ENCODE results near the gene ZNF630. TPM values are rescaled to one million over a fixed set of nuclear protein-coding genes. Genes with fewer than 3 reads are reported as not detected.
"Not testable (repeated sequence)": the region's sequence is repeated elsewhere in the genome, so short reads cannot be mapped to it uniquely, and the experiment has no call there.

ZNF630 gene
- total RNA-seq, 3 donors from 2014 or later: 2.2 to 8.0 (median 6.6) TPM

GRCh38 chrX:48028091-48028490 is 43.3 kb downstream of the ZNF630 start:
- no peak for DNase-seq (ENCODE audit: low spot score in 2 of 2)

GRCh38 chrX:48027545-48027944 is 43.9 kb downstream of the ZNF630 start:
- H3K4me1 ChIP-seq; DNase-seq (ENCODE audit: low spot score in 2 of 2); intact Hi-C loops (cut with DNase I; ENCODE audit: low total_unique reads); H3K4me3 ChIP-seq; H3K9me3 ChIP-seq; H3K36me3 ChIP-seq; H3K27ac ChIP-seq: not testable (repeated sequence)
- H3K27me3 ChIP-seq: peaks cover 0 to 14% of the 10 kb centered on the region in 2 donors

More at GRCh38 chrX:48028091-48028490, 43.3 kb downstream of the ZNF630 start:
- intact Hi-C loops (cut with DNase I; ENCODE audit: low total_unique reads): no loop called here
- Histone ChIP-seq H3K27me3 (peaks cover 0 to 14% of the 10 kb centered on the region in 2 donors), H3K4me1 (no peaks in the 10 kb centered on the region), H3K4me3 (no peak overlapping the region), H3K36me3 (no peaks in the 10 kb centered on the region), H3K27ac (no peak overlapping the region), H3K9me3 (no peaks in the 10 kb centered on the region)
- TF ChIP-seq POLR2AphosphoS5 (IDR thresholded peaks at IDR 0.05): no peak
- TF ChIP-seq, protein P1, sequence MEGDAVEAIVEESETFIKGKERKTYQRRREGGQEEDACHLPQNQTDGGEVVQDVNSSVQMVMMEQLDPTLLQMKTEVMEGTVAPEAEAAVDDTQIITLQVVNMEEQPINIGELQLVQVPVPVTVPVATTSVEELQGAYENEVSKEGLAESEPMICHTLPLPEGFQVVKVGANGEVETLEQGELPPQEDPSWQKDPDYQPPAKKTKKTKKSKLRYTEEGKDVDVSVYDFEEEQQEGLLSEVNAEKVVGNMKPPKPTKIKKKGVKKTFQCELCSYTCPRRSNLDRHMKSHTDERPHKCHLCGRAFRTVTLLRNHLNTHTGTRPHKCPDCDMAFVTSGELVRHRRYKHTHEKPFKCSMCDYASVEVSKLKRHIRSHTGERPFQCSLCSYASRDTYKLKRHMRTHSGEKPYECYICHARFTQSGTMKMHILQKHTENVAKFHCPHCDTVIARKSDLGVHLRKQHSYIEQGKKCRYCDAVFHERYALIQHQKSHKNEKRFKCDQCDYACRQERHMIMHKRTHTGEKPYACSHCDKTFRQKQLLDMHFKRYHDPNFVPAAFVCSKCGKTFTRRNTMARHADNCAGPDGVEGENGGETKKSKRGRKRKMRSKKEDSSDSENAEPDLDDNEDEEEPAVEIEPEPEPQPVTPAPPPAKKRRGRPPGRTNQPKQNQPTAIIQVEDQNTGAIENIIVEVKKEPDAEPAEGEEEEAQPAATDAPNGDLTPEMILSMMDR (IDR thresholded peaks at IDR 0.05): no peak
- no peak for TF ChIP-seq POLR2A (IDR thresholded peaks at IDR 0.05)

DNA sequence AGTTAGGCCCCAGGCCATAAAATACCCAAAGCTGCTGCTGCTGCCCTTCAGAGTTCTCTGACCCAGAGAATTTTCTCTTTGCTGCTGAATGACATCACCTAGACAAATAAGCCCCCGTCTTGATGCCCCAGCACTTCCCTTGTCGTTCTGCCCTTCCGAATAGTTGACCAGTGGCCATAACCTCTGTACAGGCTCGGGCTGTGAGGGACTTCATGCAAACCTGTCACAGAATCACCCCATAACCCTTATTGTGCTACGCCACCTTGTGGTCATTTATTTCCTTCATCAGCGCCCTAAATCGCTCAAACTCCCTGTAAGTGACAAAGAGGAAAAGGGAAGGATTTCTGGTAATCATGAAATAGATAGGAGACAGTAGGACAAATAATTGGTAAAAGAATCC is 45.9 kb downstream of the ZNF630 start:
- Histone ChIP-seq H3K36me3 (no peaks in the 10 kb centered on the region), H3K4me3 (no peak overlapping the region), H3K27ac (peak overlapping the region in 1 of 2 donors; percentile 25), H3K4me1 (no peaks in the 10 kb centered on the region), H3K9me3 (peaks cover 0 to 12% of the 10 kb centered on the region in 2 donors), H3K27me3 (peaks cover 0 to 14% of the 10 kb centered on the region in 2 donors)
- TF ChIP-seq, protein P1 (IDR thresholded peaks at IDR 0.05): peak in 2 of 3 donors; percentile 23 to 44
- no peak for TF ChIP-seq POLR2AphosphoS5 (IDR thresholded peaks at IDR 0.05)
- TF ChIP-seq POLR2A (IDR thresholded peaks at IDR 0.05): no peak
- DNase-seq (ENCODE audit: low spot score in 2 of 2): no peak
- intact Hi-C loops (cut with DNase I; ENCODE audit: low total_unique reads): no loop called here

GRCh38 chrX:48022738-48023137 is 48.7 kb downstream of the ZNF630 start:
- no peak for DNase-seq (ENCODE audit: low spot score in 2 of 2)
- intact Hi-C loops (cut with DNase I; ENCODE audit: low total_unique reads): no loop called here
- Histone ChIP-seq H3K36me3 (no peaks in the 10 kb centered on the region), H3K9me3 (peaks cover 0 to 12% of the 10 kb centered on the region in 2 donors), H3K4me1 (no peaks in the 10 kb centered on the region), H3K27me3 (peaks cover 0 to 10% of the 10 kb centered on the region in 2 donors), H3K4me3 (no peak overlapping the region), H3K27ac (no peak overlapping the region)
- TF ChIP-seq, protein P1 (IDR thresholded peaks at IDR 0.05): no peak
- TF ChIP-seq POLR2AphosphoS5 (IDR thresholded peaks at IDR 0.05) (no peak), POLR2A (IDR thresholded peaks at IDR 0.05) (no peak)

- H3K4me3 ChIP-seq: peak overlapping the region in 2 of 3 donors; percentile 53 to 74
- intact Hi-C loops (cut with DNase I; ENCODE audit: low total_unique reads): no loop called here
- TF ChIP-seq POLR2A (IDR thresholded peaks at IDR 0.05) (no peak), POLR2AphosphoS5 (IDR thresholded peaks at IDR 0.05) (no peak)
- TF ChIP-seq, protein P1 (IDR thresholded peaks at IDR 0.05): no peak
- peaks cover 0 to 10% of the 10 kb centered on the region in 2 donors for H3K27me3 ChIP-seq
- peaks cover 0 to 12% of the 10 kb centered on the region in 2 donors for H3K9me3 ChIP-seq
- H3K27ac ChIP-seq: peak overlapping the region in 1 of 2 donors; percentile 96
- no peaks in the 10 kb centered on the region for H3K36me3 ChIP-seq
- H3K4me1 ChIP-seq: no peaks in the 10 kb centered on the region
- DNase-seq (ENCODE audit: low spot score in 2 of 2): no peak
These were observed 49.3 kb downstream of the ZNF630 start for GRCh38 chrX:48022100-48022499.

Data from breast epithelium (tissue), 4 donors.